GM10266 (cell line): ENCODE results near the gene DPP8.

ENCODE experiments used
- DNase-seq: peaks from one replicate; pipeline ENCODE4 v3.0.0; 2012; ENCODE audit errors: extremely low spot score
- CTCF ChIP-seq: IDR thresholded peaks from 2 replicates; pipeline ENCODE4 v1.5.1; 2012; ENCODE audit warnings: mild to moderate bottlenecking, low read depth; ENCODE audit not compliant: control insufficient read depth, insufficient read depth; ENCODE audit errors: missing control alignments

The DPP8 gene

DNA sequence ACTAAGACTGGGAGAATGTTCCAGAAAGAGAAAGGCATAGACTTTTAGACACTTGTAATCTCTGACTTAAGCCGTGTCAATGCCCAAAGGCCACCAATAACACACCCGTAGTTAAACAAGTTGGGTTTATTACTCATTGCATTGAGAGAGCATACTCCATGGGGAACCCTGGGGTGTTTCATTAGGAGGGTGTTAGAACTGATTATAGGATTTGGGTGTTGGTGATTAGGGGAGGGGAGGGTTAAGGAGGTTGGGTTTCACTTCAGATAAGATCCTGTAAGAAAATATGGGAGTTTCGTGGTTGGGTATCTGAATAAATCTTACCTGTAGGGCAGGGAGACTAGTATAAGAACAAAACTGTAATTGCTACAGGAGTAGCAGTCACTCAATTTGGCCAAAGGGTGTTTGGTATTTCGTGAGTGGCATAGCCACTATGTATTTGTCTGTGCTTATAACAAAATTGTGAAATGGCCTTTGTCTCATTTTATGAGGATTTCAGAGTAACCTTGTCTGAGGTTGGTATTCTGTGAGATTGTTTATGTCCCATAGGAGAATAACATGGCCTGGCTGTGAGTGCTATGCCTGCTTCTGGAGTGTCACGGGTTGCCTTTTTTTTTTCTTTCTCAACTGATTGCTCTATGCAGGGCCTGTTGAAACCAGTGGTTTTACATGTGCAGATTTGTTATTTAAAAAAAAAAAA, 15.7 kb upstream of the DPP8 start:
- DNase-seq = no peak
- TF ChIP-seq CTCF = no peak

- DNase-seq = no peak
Observed at GRCh38 chr15:65532738-65533051, 15.2 kb upstream of the DPP8 start.

GRCh38 chr15:65530318-65531111, 13.0 kb upstream of the DPP8 start, which contains the start of gene HACD3:
TSS of gene HACD3 (plus strand) at chr15:65530463. CDS start at chr15:65530632, 169 bp downstream.
- DNase-seq = peak; percentile 97
- TF ChIP-seq CTCF = no peak

More at GRCh38 chr15:65532738-65533051, 15.2 kb upstream of the DPP8 start:
- no peak for TF ChIP-seq CTCF

- no peak for TF ChIP-seq CTCF
- DNase-seq = no peak
Observed at GRCh38 chr15:65529762-65530317, 12.4 kb upstream of the DPP8 start.

- no peak for DNase-seq
- no peak for TF ChIP-seq CTCF
Observed at GRCh38 chr15:65528461-65529060, 11.1 kb upstream of the DPP8 start.

GRCh38 chr15:65525622-65526021, 8.1 kb upstream of the DPP8 start:
- no peak for TF ChIP-seq CTCF
- no peak for DNase-seq

GRCh38 chr15:65524226-65524625, 6.7 kb upstream of the DPP8 start:
- no peak for TF ChIP-seq CTCF
- no peak for DNase-seq
